CD8-positive, alpha-beta memory T cell (primary cell): Measurements from ENCODE around the gene BCL2A1. TPM values are rescaled to one million over a fixed set of nuclear protein-coding genes. Genes with fewer than 3 reads are reported as not detected.
A peak's percentile ranks its signal among the peaks of the same experiment; 100 is the strongest.

Experiments
- CTCF ChIA-PET: fragments of 350-600 bp; sonication (Branson Sonifier 250); formaldehyde crosslinking; loops from one replicate; lab custom pipeline; 2021; ENCODE audit warnings: antibody characterized with exemption; lab: Charles Lee
- POLR2A ChIA-PET: fragments of 350-600 bp; sonication (Branson Sonifier 250); formaldehyde crosslinking; loops from one replicate; lab custom pipeline; 2021; ENCODE audit warnings: antibody characterized with exemption; lab: Charles Lee
- DNase-seq, 5 donors: peaks; one replicate each; pipeline versions ENCODE4 v3.0.0 to v3.0.0-alpha.2; 2020 to 2022; ENCODE audit warnings: mixed read lengths in 1 of 5
- H3K27ac ChIP-seq: one replicate; pipeline ENCODE4 v1.7.0; 2013; ENCODE audit warnings: low read depth, mild to moderate bottlenecking, low read length, moderate library complexity
- H3K27me3 ChIP-seq: 2 replicates; pipeline ENCODE4 v1.7.0; 2013; ENCODE audit warnings: low read length, mild to moderate bottlenecking; ENCODE audit not compliant: insufficient read depth, poor library complexity, severe bottlenecking
- H3K36me3 ChIP-seq: 2 replicates; pipeline ENCODE4 v1.7.0; 2013; ENCODE audit warnings: mild to moderate bottlenecking, low read length, moderate library complexity; ENCODE audit not compliant: insufficient read depth
- H3K4me1 ChIP-seq: 2 replicates; pipeline ENCODE4 v1.7.0; 2013; ENCODE audit warnings: mild to moderate bottlenecking, low read length, moderate library complexity; ENCODE audit not compliant: insufficient read depth
- H3K4me3 ChIP-seq: 2 replicates; pipeline ENCODE4 v1.7.0; 2013; ENCODE audit warnings: mild to moderate bottlenecking, low read length
- H3K9me3 ChIP-seq: 2 replicates; pipeline ENCODE4 v1.7.0; 2013; ENCODE audit warnings: mild to moderate bottlenecking, low read length
- H3K27ac Mint-ChIP-seq, 8 donors: one replicate each; pipeline ENCODE4 v1.8.0; 2020 to 2021; ENCODE audit warnings: mixed read lengths in 8 of 8, mild to moderate bottlenecking in 6 of 8, inconsistent platforms in 3 of 8, moderate library complexity in 3 of 8
- H3K27me3 Mint-ChIP-seq, 2 donors: one replicate each; pipeline ENCODE4 v1.8.0; 2020 to 2021; ENCODE audit warnings: mixed read lengths in 2 of 2, mild to moderate bottlenecking in 1 of 2, moderate library complexity in 1 of 2
- H3K36me3 Mint-ChIP-seq, 3 donors: one replicate each; pipeline ENCODE4 v1.8.0; 2020 to 2021; ENCODE audit warnings: mixed read lengths in 3 of 3, inconsistent platforms in 1 of 3, mild to moderate bottlenecking in 1 of 3
- H3K4me1 Mint-ChIP-seq, 3 donors: one replicate each; pipeline ENCODE4 v1.8.0; 2020 to 2021; ENCODE audit warnings: mixed read lengths in 3 of 3, inconsistent platforms in 1 of 3, mild to moderate bottlenecking in 1 of 3
- H3K4me3 Mint-ChIP-seq, 7 donors: one replicate each; pipeline ENCODE4 v1.8.0; 2020 to 2021; ENCODE audit warnings: mixed read lengths in 7 of 7, mild to moderate bottlenecking in 6 of 7, moderate library complexity in 4 of 7, inconsistent platforms in 2 of 7
- H3K9me3 Mint-ChIP-seq, 5 donors: one replicate each; pipeline ENCODE4 v1.8.0; 2020 to 2022; ENCODE audit warnings: mixed read lengths in 5 of 5, mild to moderate bottlenecking in 3 of 5, moderate library complexity in 2 of 5, inconsistent platforms in 1 of 5
- polyA plus RNA-seq: library from polyadenylated mRNA; unstranded; fragments of 300-500 nt; fragmentation: Illumina TruSeq; gene quantifications from one replicate; pipeline ENCODE4 v1.2.3, GENCODE V29; 2021
- total RNA-seq, 2 experiments: library from RNA; stranded (reverse); gene quantifications; one replicate each; pipeline ENCODE4 v1.2.3, GENCODE V29; 2021

BCL2A1 gene
- total and polyA plus RNA-seq, 3 experiments from 2014 or later, result 29.5 to 56.8 (median 55.8) TPM

- CTCF ChIA-PET, result no interaction called here
- Histone ChIP-seq H3K27ac (peak overlapping the region; percentile 97), H3K4me1 (peaks cover 17% of the 10 kb centered on the region), H3K27me3 (no peaks in the 10 kb centered on the region), H3K4me3 (peak overlapping the region; percentile 93), H3K9me3 (peaks cover 6% of the 10 kb centered on the region), H3K36me3 (no peaks in the 10 kb centered on the region)
- Mint-ChIP-seq H3K27ac (peak overlapping the region in 2 of 8 donors; percentile 54 to 97), H3K4me3 (peak overlapping the region; percentile 12 to 98 (median 53)), H3K27me3 (peaks cover 3 to 5% of the 10 kb centered on the region in 2 donors), H3K4me1 (peaks cover 20 to 29% (median 25%) of the 10 kb centered on the region in 3 donors), H3K36me3 (peaks cover 11 to 43% (median 27%) of the 10 kb centered on the region in 3 donors), H3K9me3 (peaks cover 11 to 30% (median 26%) of the 10 kb centered on the region in 5 donors)
- POLR2A ChIA-PET, result interaction anchor here (1.1 kb wide), 1 partner anchor 40 kb away, joined by 3 read pairs; no protein-coding TSS in a partner anchor
- peak in 2 of 5 donors; percentile 1 to 47 for DNase-seq
Measured at GRCh38 chr15:79924379-79924778, 46.6 kb downstream of the BCL2A1 start.

GRCh38 chr15:79923515-79924169 lies 47.4 kb downstream of the BCL2A1 start:
- H3K27me3 ChIP-seq, result no peaks in the 10 kb centered on the region
- Mint-ChIP-seq H3K9me3 (peaks cover 11 to 36% (median 31%) of the 10 kb centered on the region in 5 donors), H3K4me1 (peaks cover 20 to 30% (median 29%) of the 10 kb centered on the region in 3 donors), H3K27ac (peak overlapping the region; percentile 93 to 99 (median 96)), H3K36me3 (peaks cover 13 to 46% (median 32%) of the 10 kb centered on the region in 3 donors), H3K27me3 (no peaks in the 10 kb centered on the region), H3K4me3 (peak overlapping the region; percentile 92 to 98 (median 94))
- H3K36me3 ChIP-seq, result no peaks in the 10 kb centered on the region
- ChIA-PET CTCF (interaction anchor here (1.0 to 2.9 kb wide), 5 partner anchors 12 to 70 kb away, joined by 4 to 17 read pairs (median 8); partner anchors contain the start of gene BCL2A1), POLR2A (interaction anchor here (0.5 to 3.2 kb wide), 13 partner anchors 10 to 1050 kb away, joined by 3 to 64 read pairs (median 4); partner anchors contain the start of genes BCL2A1, FAH, MORF4L1 and MTHFS)
- H3K4me3 ChIP-seq, result peak overlapping the region; percentile 93
- H3K27ac ChIP-seq, result peak overlapping the region; percentile 97
- peak; percentile 96 to 100 (median 98) for DNase-seq
- H3K9me3 ChIP-seq, result peaks cover 13% of the 10 kb centered on the region
- peaks cover 17% of the 10 kb centered on the region for H3K4me1 ChIP-seq

DNA sequence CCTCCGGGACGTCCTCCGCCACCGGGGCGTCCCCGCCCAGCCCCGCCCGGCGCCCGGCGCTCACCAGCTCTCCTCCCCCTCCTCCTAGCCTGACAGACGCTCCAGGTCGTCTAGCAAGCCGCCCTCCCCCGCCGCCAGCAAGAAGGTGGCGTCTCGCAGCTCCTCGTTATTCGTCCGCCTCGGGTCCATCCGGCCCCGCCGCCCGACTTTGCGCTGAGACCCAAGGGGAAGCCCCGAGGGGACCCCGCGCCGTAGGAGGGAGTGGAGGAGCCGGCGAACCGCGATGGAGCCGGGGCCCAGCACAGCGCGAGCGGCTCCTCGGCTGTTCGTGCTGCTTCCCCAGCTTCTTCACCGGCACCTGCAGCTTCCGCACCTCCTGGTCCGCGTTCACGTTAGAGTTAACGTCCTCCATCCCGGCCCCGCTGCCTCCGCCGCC lies 47.9 kb downstream of the BCL2A1 start:
- Histone ChIP-seq H3K4me3 (peak overlapping the region; percentile 93), H3K4me1 (peaks cover 17% of the 10 kb centered on the region)

GRCh38 chr15:79922512-79923078 lies 48.4 kb downstream of the BCL2A1 start:
- Mint-ChIP-seq H3K4me1 (peaks cover 20 to 30% (median 29%) of the 10 kb centered on the region in 3 donors), H3K4me3 (peak overlapping the region; percentile 92 to 98 (median 94)), H3K9me3 (peaks cover 14 to 45% (median 37%) of the 10 kb centered on the region in 5 donors), H3K36me3 (peaks cover 17 to 49% (median 41%) of the 10 kb centered on the region in 3 donors), H3K27ac (peak overlapping the region; percentile 93 to 99 (median 96)), H3K27me3 (no peaks in the 10 kb centered on the region)
- CTCF ChIA-PET, result interaction anchor here (1.6 to 2.9 kb wide), 6 partner anchors 25 to 71 kb away, joined by 5 to 17 read pairs (median 9); partner anchors contain the start of gene BCL2A1
- Histone ChIP-seq H3K36me3 (no peaks in the 10 kb centered on the region), H3K27ac (peak overlapping the region; percentile 97), H3K27me3 (no peaks in the 10 kb centered on the region), H3K9me3 (peaks cover 17% of the 10 kb centered on the region), H3K4me3 (peak overlapping the region; percentile 93), H3K4me1 (peaks cover 17% of the 10 kb centered on the region)
- POLR2A ChIA-PET, result interaction anchor here (0.7 to 3.2 kb wide), 7 partner anchors 12 to 1049 kb away, joined by 3 to 64 read pairs (median 8); partner anchors contain the start of genes BCL2A1, MTHFS and ZFAND6
- no peak for DNase-seq

More for the DNA sequence above, 47.9 kb downstream of the BCL2A1 start:
- CTCF ChIA-PET, result interaction anchor here (1.0 to 2.9 kb wide), 7 partner anchors 12 to 70 kb away, joined by 4 to 17 read pairs (median 8); partner anchors contain the start of gene BCL2A1
- POLR2A ChIA-PET, result interaction anchor here (0.5 to 3.2 kb wide), 14 partner anchors 9 to 1050 kb away, joined by 3 to 64 read pairs (median 4); partner anchors contain the start of genes BCL2A1, FAH, MORF4L1 and MTHFS
- Mint-ChIP-seq H3K27ac (peak overlapping the region; percentile 93 to 99 (median 96)), H3K4me3 (peak overlapping the region; percentile 92 to 98 (median 94)), H3K27me3 (no peaks in the 10 kb centered on the region), H3K36me3 (peaks cover 14 to 46% (median 36%) of the 10 kb centered on the region in 3 donors), H3K9me3 (peaks cover 11 to 40% (median 32%) of the 10 kb centered on the region in 5 donors), H3K4me1 (peaks cover 20 to 30% (median 29%) of the 10 kb centered on the region in 3 donors)
- DNase-seq, result peak in 4 of 5 donors; percentile 60 to 87 (median 68)
- H3K27me3 ChIP-seq, result no peaks in the 10 kb centered on the region
- H3K9me3 ChIP-seq, result peaks cover 13% of the 10 kb centered on the region
- H3K36me3 ChIP-seq, result no peaks in the 10 kb centered on the region
- H3K27ac ChIP-seq, result peak overlapping the region; percentile 97

DNA sequence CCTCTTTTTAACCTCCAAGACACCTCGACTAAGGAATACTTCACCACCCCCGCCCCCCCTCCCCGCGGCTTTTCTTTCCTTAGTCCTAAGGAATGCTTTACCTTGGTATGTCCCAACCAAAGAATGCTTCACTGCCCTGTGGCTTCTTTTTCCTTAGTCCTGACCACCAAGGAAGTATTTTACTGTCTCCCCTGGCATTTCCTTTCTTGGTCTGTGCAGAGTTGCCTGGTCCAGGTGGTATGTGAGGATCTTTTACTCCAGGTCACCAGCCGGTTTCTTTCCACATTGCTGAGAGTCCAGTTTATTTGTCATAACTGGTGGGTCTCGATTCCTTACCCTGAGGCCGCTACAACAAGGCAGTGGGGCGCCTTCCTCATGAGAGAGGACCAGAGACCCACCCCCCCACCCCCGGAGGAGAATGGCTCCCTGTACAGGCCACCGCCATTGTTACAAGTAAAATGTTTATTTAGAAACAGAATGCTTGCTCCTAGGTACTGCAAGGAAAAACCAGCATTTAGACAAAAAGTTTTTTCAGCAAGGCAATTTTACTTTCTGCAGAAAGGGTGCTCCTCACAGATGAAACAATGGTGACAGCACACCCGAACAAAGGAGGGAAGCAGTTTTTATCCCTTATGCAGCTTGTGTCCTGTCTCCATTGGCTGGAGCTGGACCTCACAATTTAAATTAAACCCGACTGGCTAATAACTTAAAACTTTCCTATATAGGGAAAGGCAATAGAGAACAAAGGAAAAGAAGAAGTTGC lies 51.1 kb downstream of the BCL2A1 start:
- no peaks in the 10 kb centered on the region for H3K27me3 Mint-ChIP-seq
- no peak for DNase-seq
- H3K4me3 ChIP-seq, result no peak overlapping the region
- peaks cover 37% of the 10 kb centered on the region for H3K9me3 ChIP-seq
- peaks cover 20 to 30% (median 29%) of the 10 kb centered on the region in 3 donors for H3K4me1 Mint-ChIP-seq
- peak overlapping the region in 1 of 8 donors; percentile 97 for H3K27ac Mint-ChIP-seq
- peaks cover 17% of the 10 kb centered on the region for H3K4me1 ChIP-seq
- no peak overlapping the region for H3K27ac ChIP-seq
- no peaks in the 10 kb centered on the region for H3K27me3 ChIP-seq
- peaks cover 29 to 68% (median 59%) of the 10 kb centered on the region in 5 donors for H3K9me3 Mint-ChIP-seq
- POLR2A ChIA-PET, result interaction anchor here (0.9 kb wide), 1 partner anchor 9 kb away, joined by 4 read pairs; no protein-coding TSS in a partner anchor
- H3K36me3 ChIP-seq, result no peaks in the 10 kb centered on the region
- CTCF ChIA-PET, result no interaction called here
- peaks cover 19 to 51% (median 49%) of the 10 kb centered on the region in 3 donors for H3K36me3 Mint-ChIP-seq
- peak overlapping the region in 3 of 7 donors; percentile 13 to 43 (median 26) for H3K4me3 Mint-ChIP-seq

DNA sequence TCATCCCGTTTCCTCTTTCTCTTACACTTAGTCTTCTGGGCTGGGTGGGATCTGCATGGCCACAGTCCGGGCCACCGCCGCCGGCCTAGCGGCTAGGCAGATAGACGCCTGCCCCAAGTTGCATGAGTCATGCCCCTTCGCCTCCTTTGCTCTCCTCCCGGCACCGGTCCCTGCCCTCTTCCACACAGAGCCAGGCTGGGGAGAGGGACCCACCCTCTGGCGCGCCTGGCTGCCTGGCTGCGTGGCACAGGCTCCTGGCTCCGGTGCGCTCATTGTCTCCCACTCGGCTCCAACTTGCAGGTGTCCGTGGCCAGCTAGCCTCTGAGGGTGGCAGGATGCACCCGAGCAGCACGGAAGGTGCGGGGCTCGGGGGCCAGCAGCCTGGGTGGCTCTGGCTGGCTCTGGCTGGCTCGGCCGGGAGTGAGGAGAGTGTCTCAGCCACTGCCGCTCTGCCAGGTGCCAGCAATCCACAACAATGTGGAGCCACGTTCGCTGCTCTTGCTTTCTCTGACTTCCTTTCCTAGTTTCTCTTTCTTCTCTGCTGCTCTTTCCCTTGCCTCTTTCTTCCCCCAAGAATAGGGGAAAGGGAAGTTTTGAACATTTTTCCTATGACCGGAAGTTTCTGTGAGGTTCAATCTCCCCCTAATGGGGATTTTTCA lies 51.8 kb downstream of the BCL2A1 start:
- ChIA-PET CTCF (no interaction called here), POLR2A (no interaction called here)
- Histone ChIP-seq H3K27me3 (no peaks in the 10 kb centered on the region), H3K27ac (no peak overlapping the region), H3K4me1 (peaks cover 10% of the 10 kb centered on the region), H3K36me3 (no peaks in the 10 kb centered on the region), H3K4me3 (no peak overlapping the region), H3K9me3 (peaks cover 41% of the 10 kb centered on the region)
- Mint-ChIP-seq H3K4me3 (no peak overlapping the region), H3K4me1 (peaks cover 20 to 29% (median 29%) of the 10 kb centered on the region in 3 donors), H3K27me3 (no peaks in the 10 kb centered on the region), H3K36me3 (peaks cover 19 to 54% (median 51%) of the 10 kb centered on the region in 3 donors), H3K27ac (peak overlapping the region in 1 of 8 donors; percentile 33), H3K9me3 (peaks cover 36 to 75% (median 65%) of the 10 kb centered on the region in 5 donors)
- DNase-seq, result no peak
